ENCODE data around the gene KIRREL3. TPM values are rescaled to one million over a fixed set of nuclear protein-coding genes. Genes with fewer than 3 reads are reported as not detected.

KIRREL3 gene
- total RNA-seq, 4 donors from 2014 or later = 0.82 to 15.7 (median 1.4) TPM; not detected in 1

DNA sequence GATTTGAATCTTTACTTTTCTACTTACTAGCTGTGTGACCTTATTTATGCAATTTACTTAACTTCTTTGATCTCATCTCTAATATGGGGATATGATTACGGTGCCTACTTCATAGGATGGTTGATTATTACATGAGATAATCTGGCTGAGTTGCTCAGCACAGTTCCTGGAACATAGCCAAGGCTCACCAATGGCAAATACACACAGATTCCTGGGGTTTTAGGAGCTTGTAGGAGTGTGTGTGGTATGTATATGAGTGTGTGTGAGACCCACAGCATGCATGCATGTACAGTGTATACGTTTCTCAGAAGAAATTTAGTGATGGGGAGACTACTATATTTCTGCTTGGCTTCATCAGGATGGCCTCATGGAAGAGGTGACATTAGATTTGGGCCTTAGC, 256.9 kb downstream of the KIRREL3 start:
- in situ Hi-C loops (cut with MboI; ENCODE audit: low pct_ligation_motif_present in 1 of 4, low pct_unique_long_range_greater_than_20kb in 1 of 4, low sequenced_read_pairs in 3 of 4) (no loop called here), intact Hi-C loops (cut with DNase I; ENCODE audit: low total_unique reads) (loop anchor here (5.0 kb wide), 1 partner anchor 1154 kb away; no protein-coding TSS in a partner anchor)
- no peak for DNase-seq
- TF ChIP-seq, protein P1, sequence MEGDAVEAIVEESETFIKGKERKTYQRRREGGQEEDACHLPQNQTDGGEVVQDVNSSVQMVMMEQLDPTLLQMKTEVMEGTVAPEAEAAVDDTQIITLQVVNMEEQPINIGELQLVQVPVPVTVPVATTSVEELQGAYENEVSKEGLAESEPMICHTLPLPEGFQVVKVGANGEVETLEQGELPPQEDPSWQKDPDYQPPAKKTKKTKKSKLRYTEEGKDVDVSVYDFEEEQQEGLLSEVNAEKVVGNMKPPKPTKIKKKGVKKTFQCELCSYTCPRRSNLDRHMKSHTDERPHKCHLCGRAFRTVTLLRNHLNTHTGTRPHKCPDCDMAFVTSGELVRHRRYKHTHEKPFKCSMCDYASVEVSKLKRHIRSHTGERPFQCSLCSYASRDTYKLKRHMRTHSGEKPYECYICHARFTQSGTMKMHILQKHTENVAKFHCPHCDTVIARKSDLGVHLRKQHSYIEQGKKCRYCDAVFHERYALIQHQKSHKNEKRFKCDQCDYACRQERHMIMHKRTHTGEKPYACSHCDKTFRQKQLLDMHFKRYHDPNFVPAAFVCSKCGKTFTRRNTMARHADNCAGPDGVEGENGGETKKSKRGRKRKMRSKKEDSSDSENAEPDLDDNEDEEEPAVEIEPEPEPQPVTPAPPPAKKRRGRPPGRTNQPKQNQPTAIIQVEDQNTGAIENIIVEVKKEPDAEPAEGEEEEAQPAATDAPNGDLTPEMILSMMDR (IDR thresholded peaks at IDR 0.05) = no peak
- TF ChIP-seq POLR2AphosphoS5 (IDR thresholded peaks at IDR 0.05) (no peak), EP300 (IDR thresholded peaks at IDR 0.05; ENCODE audit: low read depth) (no peak), POLR2A (IDR thresholded peaks at IDR 0.05) (no peak)
- no peaks in the 10 kb centered on the region for H3K4me1 ChIP-seq
- H3K4me3 ChIP-seq = no peak overlapping the region
- H3K36me3 ChIP-seq = no peaks in the 10 kb centered on the region
- 72 to 80% methylated on average over 2 of the region's 2 CpGs for WGBS, 2 donors (ENCODE audit: low coverage in 1 of 2)
- H3K27me3 ChIP-seq = no peaks in the 10 kb centered on the region
- no peak overlapping the region for H3K27ac ChIP-seq
- H3K9me3 ChIP-seq = no peaks in the 10 kb centered on the region

DNA sequence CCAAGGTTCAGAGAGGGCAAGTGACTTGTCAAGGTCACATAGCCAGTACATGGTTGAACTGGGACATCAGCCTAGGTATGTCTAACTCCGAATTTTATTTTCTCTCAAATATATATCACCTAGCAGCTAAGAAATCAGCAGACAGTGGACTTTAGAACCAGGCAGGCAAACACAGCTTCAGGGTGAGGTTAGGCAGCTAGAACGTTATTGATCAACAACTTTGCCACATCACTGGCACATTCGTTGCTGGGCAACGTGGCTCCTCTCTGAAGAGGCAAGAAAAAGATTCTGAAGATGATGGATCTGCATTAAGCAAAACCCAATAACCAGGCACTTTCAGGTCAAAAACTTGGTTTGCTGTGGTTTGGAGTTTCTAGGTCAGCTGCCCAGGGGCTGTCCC, 258.0 kb downstream of the KIRREL3 start:
- 20 to 40% methylated on average over 1 to 4 of the region's 4 CpGs for whole genome bisulfite sequencing, 2 donors (ENCODE audit: low coverage in 1 of 2)
- intact Hi-C loops (cut with DNase I; ENCODE audit: low total_unique reads) = loop anchor here (5.0 kb wide), 1 partner anchor 1155 kb away; no protein-coding TSS in a partner anchor
- in situ Hi-C loops (cut with MboI; ENCODE audit: low pct_ligation_motif_present in 1 of 4, low pct_unique_long_range_greater_than_20kb in 1 of 4, low sequenced_read_pairs in 3 of 4) = no loop called here

DNA sequence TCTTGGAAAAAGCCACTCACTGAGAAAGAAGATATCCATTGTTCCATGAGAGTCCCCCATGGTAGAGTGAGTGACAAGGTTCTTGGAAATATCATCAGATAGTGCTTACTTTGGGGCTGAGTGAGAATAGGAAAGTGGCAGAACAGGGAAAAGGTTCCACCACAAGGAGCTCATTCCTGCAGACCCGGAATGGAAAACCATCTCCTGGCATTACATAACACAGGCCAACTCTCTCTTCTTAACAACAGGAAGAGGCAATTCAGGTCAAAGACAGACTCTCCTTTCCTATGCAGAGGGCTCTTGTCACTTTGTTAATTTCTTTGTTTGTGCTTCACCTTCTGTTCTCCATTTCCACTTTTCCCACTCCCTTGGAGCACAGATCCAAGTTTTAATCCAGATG, 259.7 kb downstream of the KIRREL3 start:
- in situ Hi-C loops (cut with MboI; ENCODE audit: low pct_ligation_motif_present in 1 of 4, low pct_unique_long_range_greater_than_20kb in 1 of 4, low sequenced_read_pairs in 3 of 4) = no loop called here
- Histone ChIP-seq H3K4me3 (no peak overlapping the region), H3K27ac (no peak overlapping the region), H3K9me3 (no peaks in the 10 kb centered on the region), H3K36me3 (no peaks in the 10 kb centered on the region), H3K27me3 (no peaks in the 10 kb centered on the region), H3K4me1 (no peaks in the 10 kb centered on the region)
- TF ChIP-seq POLR2A (IDR thresholded peaks at IDR 0.05) (no peak), POLR2AphosphoS5 (IDR thresholded peaks at IDR 0.05) (no peak), EP300 (IDR thresholded peaks at IDR 0.05; ENCODE audit: low read depth) (no peak)
- TF ChIP-seq, protein P1 (IDR thresholded peaks at IDR 0.05) = no peak
- no peak for DNase-seq
- 56 to 100% methylated on average over 1 of the region's 1 CpG for WGBS, 2 donors (ENCODE audit: low coverage in 1 of 2)
- intact Hi-C loops (cut with DNase I; ENCODE audit: low total_unique reads) = loop anchor here (5.0 kb wide), 1 partner anchor 1156 kb away; no protein-coding TSS in a partner anchor

More for the DNA sequence above, 258.0 kb downstream of the KIRREL3 start:
- H3K27ac ChIP-seq = no peak overlapping the region
- no peaks in the 10 kb centered on the region for H3K4me1 ChIP-seq
- H3K27me3 ChIP-seq = no peaks in the 10 kb centered on the region
- no peak for DNase-seq
- TF ChIP-seq, protein P1 (IDR thresholded peaks at IDR 0.05) = no peak
- TF ChIP-seq POLR2AphosphoS5 (IDR thresholded peaks at IDR 0.05) = no peak
- no peak for TF ChIP-seq POLR2A (IDR thresholded peaks at IDR 0.05)
- no peak for TF ChIP-seq EP300 (IDR thresholded peaks at IDR 0.05; ENCODE audit: low read depth)
- no peaks in the 10 kb centered on the region for H3K9me3 ChIP-seq
- H3K36me3 ChIP-seq = no peaks in the 10 kb centered on the region
- H3K4me3 ChIP-seq = no peak overlapping the region

DNA sequence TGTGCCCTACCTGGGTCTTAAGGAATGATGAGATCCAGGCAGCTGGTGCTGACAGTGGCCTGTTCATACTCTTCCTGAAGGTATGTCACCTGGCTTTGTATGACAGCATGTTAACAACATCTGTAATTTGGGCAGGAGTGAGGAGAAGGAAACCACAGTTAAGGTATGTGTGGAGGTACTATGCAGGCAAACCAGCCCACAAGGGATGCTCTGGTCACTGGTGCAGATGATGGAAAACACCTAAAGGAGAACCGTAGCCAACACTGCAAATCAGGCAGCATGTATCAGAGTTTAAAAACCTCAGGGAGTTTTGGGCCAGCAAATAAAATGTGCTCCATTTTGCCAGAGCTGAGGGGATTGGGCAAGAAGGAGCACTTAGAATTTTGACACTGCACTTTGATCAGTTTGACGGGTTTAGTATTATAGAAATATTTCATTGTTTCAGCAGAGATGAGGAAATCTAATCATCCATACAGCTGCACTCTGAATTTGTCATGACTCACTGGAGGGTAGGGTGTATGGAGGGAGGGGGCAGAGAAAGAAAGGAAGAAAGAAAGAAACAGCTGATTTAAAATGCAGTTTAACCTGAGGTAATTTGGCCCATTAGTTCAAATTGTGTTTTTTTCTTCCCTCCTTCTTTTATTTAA, 260.9 kb downstream of the KIRREL3 start:
- no peaks in the 10 kb centered on the region for H3K9me3 ChIP-seq
- H3K27ac ChIP-seq = no peak overlapping the region
- DNase-seq = no peak
- H3K4me3 ChIP-seq = no peak overlapping the region
- intact Hi-C loops (cut with DNase I; ENCODE audit: low total_unique reads) = loop anchor here (5.0 kb wide), 1 partner anchor 1158 kb away; no protein-coding TSS in a partner anchor
- in situ Hi-C loops (cut with MboI; ENCODE audit: low pct_ligation_motif_present in 1 of 4, low pct_unique_long_range_greater_than_20kb in 1 of 4, low sequenced_read_pairs in 3 of 4) = no loop called here
- no peaks in the 10 kb centered on the region for H3K27me3 ChIP-seq
- WGBS, 2 donors (ENCODE audit: low coverage in 1 of 2) = 67 to 73% methylated on average over 2 of the region's 2 CpGs
- no peaks in the 10 kb centered on the region for H3K4me1 ChIP-seq
- H3K36me3 ChIP-seq = no peaks in the 10 kb centered on the region
- TF ChIP-seq POLR2AphosphoS5 (IDR thresholded peaks at IDR 0.05) (no peak), EP300 (IDR thresholded peaks at IDR 0.05; ENCODE audit: low read depth) (no peak), POLR2A (IDR thresholded peaks at IDR 0.05) (no peak)
- TF ChIP-seq, protein P1 (IDR thresholded peaks at IDR 0.05) = no peak
